AG04449 (cell line): ENCODE data around the gene DENR.

Source experiments
- CTCF ChIA-PET: fragments of 350-600 bp; formaldehyde crosslinking; extraction: SDS; loops from one replicate; lab custom pipeline; 2021; ENCODE audit warnings: antibody characterized with exemption; lab: Yijun Ruan, JAX
- POLR2A ChIA-PET: fragments of 400-600, 350-600 bp; formaldehyde crosslinking; extraction: SDS; loops from one replicate; lab custom pipeline; 2020; ENCODE audit warnings: antibody characterized with exemption, inconsistent platforms; lab: Yijun Ruan, JAX
- DNase-seq: peaks from one replicate; pipeline ENCODE4 v3.0.0-alpha.2; 2010; ENCODE audit warnings: low read depth, low spot score
- H3K4me3 ChIP-seq: 2 replicates; pipeline ENCODE4 v1.5.1; 2011; ENCODE audit warnings: low read depth, mild to moderate bottlenecking, control low read depth, low read length
- TF ChIP-seq, protein P1 (sequence below): IDR thresholded peaks from one replicate; pipeline ENCODE4 v1.5.1; 2011; ENCODE audit warnings: mild to moderate bottlenecking, moderate library complexity, low read length, control low read depth, inconsistent platforms; ENCODE audit not compliant: insufficient read depth; ENCODE audit errors: missing control alignments

DENR gene

DNA sequence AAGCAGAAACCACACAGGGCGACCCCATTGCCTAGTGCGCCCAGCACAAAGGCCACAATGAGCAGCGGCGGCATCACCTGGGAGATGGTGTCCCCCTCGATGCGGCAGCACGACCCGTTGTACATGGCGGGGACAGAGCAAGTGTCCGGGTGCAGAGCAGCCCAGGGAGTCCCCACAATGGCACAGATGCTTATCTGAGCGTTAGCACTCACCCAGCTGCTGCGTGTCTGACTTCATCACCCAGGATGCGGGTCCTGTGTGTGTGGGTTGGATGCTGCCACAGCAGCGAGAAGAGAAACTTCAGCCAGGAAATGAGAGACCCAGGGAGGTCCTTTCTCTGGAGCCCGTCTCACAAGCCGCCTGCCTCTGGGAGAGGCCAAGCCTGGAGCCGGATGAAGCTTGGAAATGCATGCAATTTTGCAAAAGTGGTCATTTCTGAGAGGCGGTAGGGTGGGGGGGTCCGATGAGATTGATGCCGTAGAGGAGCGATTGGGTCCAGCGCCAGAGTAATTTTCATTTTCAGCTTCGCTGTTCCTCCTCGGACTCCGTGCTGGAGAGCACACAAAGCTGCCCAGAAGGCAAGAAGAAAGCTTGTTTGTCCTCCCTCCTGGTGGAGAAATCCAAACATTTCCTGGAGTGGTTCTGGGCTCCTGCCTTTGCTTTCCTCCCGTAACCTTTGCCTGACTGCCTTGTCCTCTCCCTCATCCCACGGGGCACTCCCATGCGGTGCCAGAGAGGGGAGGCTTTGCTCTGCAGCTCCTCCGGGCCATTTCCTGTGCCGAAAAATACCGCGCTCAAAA is 22.2 kb upstream of the DENR start, which contains the start of gene HCAR1:
Gene HCAR1, minus strand, starts transcription at position 630 of the 800 bp plus-strand sequence. Its CDS starts 505 bp downstream, at position 125.
- no peak for DNase-seq
- ChIA-PET CTCF (no interaction called here), POLR2A (no interaction called here)
- TF ChIP-seq, protein P1, sequence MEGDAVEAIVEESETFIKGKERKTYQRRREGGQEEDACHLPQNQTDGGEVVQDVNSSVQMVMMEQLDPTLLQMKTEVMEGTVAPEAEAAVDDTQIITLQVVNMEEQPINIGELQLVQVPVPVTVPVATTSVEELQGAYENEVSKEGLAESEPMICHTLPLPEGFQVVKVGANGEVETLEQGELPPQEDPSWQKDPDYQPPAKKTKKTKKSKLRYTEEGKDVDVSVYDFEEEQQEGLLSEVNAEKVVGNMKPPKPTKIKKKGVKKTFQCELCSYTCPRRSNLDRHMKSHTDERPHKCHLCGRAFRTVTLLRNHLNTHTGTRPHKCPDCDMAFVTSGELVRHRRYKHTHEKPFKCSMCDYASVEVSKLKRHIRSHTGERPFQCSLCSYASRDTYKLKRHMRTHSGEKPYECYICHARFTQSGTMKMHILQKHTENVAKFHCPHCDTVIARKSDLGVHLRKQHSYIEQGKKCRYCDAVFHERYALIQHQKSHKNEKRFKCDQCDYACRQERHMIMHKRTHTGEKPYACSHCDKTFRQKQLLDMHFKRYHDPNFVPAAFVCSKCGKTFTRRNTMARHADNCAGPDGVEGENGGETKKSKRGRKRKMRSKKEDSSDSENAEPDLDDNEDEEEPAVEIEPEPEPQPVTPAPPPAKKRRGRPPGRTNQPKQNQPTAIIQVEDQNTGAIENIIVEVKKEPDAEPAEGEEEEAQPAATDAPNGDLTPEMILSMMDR, result no peak
- no peak within 1 kb of the TSS for H3K4me3 ChIP-seq

DNA sequence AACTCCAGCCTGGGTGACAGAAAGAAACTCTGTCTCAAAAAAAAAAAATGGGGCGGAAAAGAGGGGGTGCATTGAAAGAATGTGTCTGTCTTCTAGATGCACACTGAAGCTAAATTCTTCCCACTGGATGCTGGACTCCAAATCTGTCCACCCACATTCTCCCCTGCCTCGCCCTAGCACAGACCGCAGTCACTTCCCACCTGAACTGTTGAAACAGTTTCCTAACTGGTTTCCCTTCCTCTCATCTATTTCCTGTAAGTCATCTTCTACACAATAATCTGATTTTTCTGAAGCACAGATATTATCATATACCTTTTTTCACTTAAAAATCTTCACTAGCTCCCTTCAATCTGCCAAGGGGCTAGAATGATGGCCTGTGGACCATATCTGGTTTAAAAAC is 20.5 kb upstream of the DENR start:
- no peak overlapping the region for H3K4me3 ChIP-seq
- DNase-seq, result no peak
- ChIA-PET CTCF (no interaction called here), POLR2A (no interaction called here)
- TF ChIP-seq, protein P1, result no peak

DNA sequence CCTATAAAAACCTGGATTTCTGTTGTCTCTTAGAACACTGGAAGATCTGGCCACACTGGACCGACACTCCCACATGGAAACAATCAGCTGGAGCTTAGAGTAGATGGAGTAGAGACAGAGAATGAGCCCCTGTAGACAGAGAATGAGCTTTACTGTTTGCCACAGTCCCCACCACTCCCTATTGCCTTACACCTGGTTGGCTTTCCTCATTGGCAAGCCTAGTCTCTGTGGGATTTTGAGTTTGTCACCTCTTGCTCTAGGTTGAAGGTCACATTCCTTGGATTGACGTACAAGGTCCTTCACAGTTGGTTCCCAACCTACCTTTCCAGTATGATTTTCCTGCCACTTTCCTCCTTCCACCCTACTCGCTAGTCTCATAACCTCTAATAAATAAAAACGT is 20.0 kb upstream of the DENR start:
- H3K4me3 ChIP-seq, result no peak overlapping the region
- CTCF ChIA-PET, result no interaction called here
- POLR2A ChIA-PET, result no interaction called here
- TF ChIP-seq, protein P1, result no peak
- no peak for DNase-seq

DNA sequence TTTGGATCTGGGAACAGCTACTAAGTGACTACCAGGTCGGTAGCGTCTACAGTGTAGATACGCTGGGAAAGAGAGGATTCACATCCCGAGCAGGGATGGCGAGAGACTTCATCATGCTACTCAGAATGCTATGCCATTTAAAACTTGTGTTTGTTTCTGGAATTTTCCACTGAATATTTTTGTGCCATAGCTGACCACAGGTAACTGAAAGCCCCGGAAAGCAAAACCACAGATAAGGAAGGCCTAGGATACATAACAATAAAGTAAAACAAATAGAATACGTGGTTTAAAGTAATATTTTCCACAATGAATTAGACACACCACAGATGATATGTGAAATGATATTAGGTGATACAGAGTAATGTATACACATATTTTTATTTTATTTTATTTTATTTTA is 14.1 kb upstream of the DENR start:
- TF ChIP-seq, protein P1, result no peak
- CTCF ChIA-PET, result interaction anchor here (1.0 kb wide), 1 partner anchor 55 kb away, joined by 3 read pairs; no protein-coding TSS in a partner anchor
- H3K4me3 ChIP-seq, result no peak overlapping the region
- no peak for DNase-seq
- POLR2A ChIA-PET, result no interaction called here

DNA sequence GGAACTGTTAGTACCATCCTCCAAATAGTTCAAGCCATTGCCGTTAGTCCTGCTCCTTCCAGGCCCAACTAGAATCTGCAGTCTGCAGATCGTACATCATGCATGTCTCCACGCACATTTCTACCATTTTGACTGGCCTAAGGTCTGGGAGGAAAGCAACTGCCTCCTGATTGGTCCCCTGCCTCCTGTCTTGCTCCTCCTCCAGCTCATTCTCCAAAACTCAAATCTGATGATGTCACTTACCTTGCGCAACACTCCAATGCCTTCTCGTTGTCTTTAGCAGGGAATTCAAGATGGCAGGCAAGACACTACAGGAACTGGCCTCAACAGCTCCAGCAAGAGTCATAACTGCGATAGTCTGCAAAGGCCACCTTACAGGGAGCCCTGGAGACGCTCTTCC is 12.3 kb upstream of the DENR start:
- POLR2A ChIA-PET, result no interaction called here
- no peak overlapping the region for H3K4me3 ChIP-seq
- DNase-seq, result no peak
- CTCF ChIA-PET, result no interaction called here
- TF ChIP-seq, protein P1, result no peak

GRCh38 chr12:122743895-122744525 is 8.6 kb upstream of the DENR start:
- POLR2A ChIA-PET, result no interaction called here
- no peak for DNase-seq
- TF ChIP-seq, protein P1, result no peak
- CTCF ChIA-PET, result no interaction called here
- H3K4me3 ChIP-seq, result no peak overlapping the region
